NCI-H82 treated with DMSO at 0.1 percent for 48 hours (cell line): Measurements from ENCODE around the gene GRIK2.

Experiments
- DNase-seq: peaks from one replicate; lab custom pipeline; 2025; ENCODE audit not compliant: unreplicated experiment; lab: John Stamatoyannopoulos, UW

Gene GRIK2

GRCh38 chr6:101400326-101401135 lies 7.0 kb downstream of the GRIK2 start:
- no peak for DNase-seq

GRCh38 chr6:101401171-101401570 lies 7.7 kb downstream of the GRIK2 start:
- no peak for DNase-seq

DNA sequence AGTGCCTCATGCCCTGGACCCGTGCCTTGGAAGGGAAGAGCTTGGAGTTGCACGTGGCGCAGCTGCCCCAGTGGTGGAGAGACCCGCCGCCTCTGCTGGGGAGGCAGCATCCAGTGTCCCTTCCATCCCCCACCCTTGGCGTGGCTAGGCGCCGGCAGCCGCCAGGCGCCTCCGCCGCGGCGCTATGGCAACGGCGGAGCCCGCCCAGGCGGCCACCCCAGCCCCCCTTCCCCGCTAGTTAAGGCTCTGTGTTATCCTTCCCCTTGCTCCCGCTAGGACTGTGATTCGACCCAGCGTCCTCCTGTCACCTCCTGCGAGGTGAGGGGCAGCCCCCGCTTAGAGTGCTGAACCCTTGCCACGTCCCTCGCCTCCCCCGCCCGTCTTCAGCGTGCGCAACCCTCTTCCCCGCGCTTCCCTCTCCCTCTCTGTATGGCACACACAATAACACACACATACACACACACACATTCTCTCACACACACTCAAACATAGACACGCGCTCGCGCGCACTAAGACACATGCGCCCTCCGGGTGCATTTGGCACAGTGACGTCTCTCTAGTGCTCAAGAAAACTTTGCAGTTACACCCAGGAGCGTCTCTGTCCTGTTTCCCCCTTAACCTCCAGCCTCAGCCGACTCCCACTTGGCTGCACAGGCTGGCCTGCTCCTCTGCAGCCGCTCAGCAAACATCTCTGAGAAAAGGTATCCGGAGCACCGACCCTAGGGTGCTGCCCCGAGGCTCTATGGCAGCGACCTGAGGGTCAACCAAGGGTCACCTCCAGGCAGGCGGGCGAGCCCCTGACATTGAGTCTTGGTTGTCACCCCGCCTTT lies 8.5 kb downstream of the GRIK2 start:
- DNase-seq: no peak

GRCh38 chr6:101402622-101403031 lies 9.1 kb downstream of the GRIK2 start:
- DNase-seq: no peak

DNA sequence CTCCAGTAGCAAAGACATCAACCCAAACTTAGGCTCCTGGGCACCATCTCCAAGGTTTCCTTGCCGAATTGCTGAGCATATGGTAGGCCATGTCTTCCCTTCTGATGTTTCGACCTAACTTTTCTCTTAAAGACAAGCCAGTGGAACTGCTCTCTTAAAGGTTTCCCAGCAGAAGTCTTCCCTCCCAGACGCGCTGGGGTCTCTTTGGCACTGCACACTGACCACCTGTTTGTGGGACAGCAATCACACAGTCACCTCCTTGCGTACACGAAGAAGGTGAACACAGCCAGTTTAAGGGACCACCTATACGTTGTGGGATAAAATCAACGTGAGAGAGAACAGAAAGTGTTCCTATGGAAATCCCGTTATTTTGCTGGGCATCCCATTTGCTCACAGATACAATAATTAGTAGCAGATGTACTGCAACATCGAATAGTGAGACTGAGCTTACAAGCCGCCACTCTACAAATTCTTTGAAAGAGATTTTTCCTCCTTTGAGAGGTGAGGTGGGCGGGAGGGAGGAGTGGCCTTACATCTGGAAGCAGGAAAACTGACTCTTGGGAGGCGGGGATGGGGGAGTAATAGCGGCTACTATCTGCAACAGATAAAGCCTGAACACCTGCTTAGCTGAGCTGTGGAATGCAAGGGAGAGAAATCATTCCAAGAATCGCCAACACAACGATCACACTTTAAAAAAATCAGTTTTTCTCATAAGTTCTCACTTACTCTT lies 9.9 kb downstream of the GRIK2 start:
- no peak for DNase-seq

GRCh38 chr6:101404775-101405174 lies 11.3 kb downstream of the GRIK2 start:
- DNase-seq: no peak

GRCh38 chr6:101413773-101414172 lies 20.3 kb downstream of the GRIK2 start:
- DNase-seq: no peak

DNA sequence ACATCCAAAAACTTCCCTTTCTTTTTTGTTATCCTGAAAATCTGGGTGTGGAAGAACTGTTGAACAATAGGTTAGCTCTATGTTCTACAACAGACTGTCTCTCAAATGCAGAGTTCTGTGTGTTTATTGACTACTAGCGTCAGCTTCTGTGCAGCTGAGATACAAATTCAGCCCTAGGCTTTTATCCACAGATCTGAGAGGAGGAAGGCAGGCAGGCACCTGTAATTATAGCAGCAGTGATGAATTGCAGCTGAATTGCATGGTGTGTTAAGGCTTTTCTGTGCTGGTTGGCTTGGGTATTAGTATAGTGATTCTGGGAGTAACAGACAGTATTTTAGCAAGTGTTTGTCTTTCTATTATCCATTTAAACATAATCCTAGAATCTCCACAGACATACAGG lies 24.4 kb downstream of the GRIK2 start:
- no peak for DNase-seq

DNA sequence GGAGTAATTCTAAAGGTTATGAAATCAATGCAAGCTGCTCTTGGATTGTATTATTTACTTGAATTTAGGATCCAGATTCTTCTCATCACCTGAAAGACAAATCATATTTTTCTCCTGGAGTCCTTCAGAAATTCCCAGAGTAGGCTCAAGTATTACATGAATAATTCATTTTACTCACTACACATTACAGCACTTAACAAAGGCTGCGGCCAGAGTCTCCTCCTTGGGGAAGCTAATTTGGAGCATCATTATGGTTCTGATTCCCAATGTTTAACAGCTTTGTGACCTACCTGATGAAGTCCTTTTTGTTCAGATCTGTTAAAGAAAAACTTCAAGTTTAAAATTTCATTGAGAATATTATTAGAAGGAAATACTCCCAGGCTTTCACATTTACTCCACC lies 28.7 kb downstream of the GRIK2 start:
- no peak for DNase-seq

GRCh38 chr6:101422811-101423210 lies 29.3 kb downstream of the GRIK2 start:
- no peak for DNase-seq

DNA sequence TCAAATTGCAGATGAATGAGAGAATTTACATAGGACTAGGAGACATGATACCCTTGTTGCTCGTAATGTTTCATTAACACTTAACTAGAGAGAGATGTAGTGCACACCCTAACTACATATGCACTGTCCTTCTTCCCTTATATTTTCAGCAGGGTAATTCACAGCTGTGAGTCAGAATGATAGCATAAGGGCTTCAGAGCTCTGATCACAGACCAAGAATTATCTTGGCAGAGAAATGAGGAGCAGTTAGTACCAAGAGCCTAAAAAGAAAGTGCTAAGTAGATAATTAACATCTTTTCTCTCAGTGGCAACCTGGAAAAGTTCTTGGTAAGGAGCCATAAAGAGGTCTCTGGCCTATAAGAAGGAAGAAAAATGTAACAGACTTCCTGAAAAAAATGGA lies 35.8 kb downstream of the GRIK2 start:
- no peak for DNase-seq

DNA sequence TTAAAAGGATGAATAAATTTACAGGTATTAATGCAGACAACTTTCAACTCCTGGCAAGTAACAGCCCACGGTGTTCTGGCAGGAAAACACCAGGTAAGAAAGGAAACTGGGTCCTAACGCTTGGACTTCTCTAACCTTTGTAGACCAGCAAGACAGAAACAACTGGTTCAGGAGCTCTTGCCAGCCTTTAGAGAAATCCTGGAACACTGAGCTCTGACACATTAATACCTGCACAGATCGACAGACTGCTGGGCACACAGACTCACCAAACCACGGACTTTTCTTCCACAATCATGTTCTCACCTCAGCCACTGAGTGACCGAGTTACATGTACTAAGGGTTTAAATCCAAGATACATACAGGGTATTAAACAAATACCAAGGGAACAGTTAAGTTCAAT lies 36.3 kb downstream of the GRIK2 start:
- DNase-seq: no peak

GRCh38 chr6:101433141-101433540 lies 39.6 kb downstream of the GRIK2 start:
- DNase-seq: no peak

GRCh38 chr6:101434601-101435000 lies 41.1 kb downstream of the GRIK2 start:
- DNase-seq: no peak

GRCh38 chr6:101435038-101435437 lies 41.5 kb downstream of the GRIK2 start:
- no peak for DNase-seq

GRCh38 chr6:101439790-101440189 lies 46.3 kb downstream of the GRIK2 start:
- no peak for DNase-seq

GRCh38 chr6:101443315-101443714 lies 49.8 kb downstream of the GRIK2 start:
- DNase-seq: no peak

DNA sequence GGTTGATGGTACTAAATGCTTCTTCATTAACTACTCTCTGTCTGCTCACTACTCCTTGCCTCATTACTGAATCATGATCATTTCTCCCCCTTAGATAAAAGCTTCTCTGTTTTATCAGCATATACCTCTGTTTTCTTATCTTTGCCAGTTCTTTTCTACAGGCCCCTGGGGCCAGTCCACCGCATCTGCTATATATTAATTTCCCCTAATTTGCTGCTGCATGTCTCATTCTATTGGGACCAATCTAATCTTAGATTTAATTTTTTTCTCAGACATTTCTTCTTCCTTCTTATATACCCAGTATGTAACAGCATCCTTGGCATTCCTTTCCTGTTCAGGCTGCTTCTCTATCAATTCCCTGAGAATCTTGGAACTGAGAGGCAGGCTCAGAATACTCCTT lies 51.2 kb downstream of the GRIK2 start:
- DNase-seq: no peak

- no peak for DNase-seq
Measured at GRCh38 chr6:101445527-101445926, 52.0 kb downstream of the GRIK2 start.

GRCh38 chr6:101450901-101451300 lies 57.4 kb downstream of the GRIK2 start:
- no peak for DNase-seq

DNA sequence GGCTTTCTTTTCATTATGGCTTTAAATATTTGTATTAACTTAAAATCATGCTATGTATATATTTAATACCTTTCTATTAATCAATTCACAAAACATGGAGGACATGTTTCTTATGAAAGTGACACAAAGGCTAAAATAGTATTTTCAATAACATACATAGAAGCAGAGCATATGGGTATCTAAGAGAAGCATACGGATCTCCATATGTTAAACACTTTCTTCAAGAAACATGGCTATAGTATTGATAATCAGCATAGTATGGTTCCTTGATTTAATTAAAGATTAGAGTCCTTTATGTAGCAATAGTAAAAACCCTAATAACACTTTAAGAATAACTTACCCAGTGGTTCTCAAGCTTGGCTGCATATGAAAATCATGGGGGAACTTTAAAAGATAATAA lies 58.5 kb downstream of the GRIK2 start:
- DNase-seq: no peak

DNA sequence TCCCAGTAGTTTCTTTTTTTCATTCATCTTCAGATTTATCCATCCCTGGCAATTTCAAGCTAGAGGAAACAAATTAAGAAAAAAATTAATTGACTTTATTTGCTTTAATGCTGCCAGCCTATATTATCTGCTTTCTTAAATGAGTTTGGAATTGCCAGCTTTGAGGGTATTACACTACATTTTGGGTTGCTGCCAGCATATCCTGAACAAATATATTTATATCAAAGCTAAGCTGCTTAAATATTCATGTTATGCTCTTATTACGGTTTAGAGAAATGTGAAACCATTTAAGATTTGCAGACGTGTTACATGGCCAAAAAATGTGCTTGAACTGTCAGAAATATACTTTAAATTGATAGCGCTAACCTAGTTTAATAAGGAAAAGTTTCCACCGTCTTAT lies 59.7 kb downstream of the GRIK2 start:
- DNase-seq: no peak
